DOHH2 (cell line): Measurements from ENCODE around the gene DZIP1.

Experiments used
- CTCF ChIP-seq: fragments of 200-600 bp; sonication (generic); IDR thresholded peaks from one replicate; pipeline ENCODE4 v1.5.1; 2014; ENCODE audit warnings: antibody characterized with exemption, mild to moderate bottlenecking, low read depth, low read length; ENCODE audit not compliant: poor library complexity, severe bottlenecking
- EZH2phosphoT487 ChIP-seq: fragments of 200-600 bp; sonication (generic); IDR thresholded peaks from 2 replicates; pipeline ENCODE4 v1.6.1; 2017; ENCODE audit warnings: borderline replicate concordance, mild to moderate bottlenecking, antibody characterized with exemption, low read length, moderate library complexity, mixed read lengths

GRCh38 chr13:95593462-95593861 is 51.0 kb downstream of the DZIP1 start:
- TF ChIP-seq CTCF (no peak), EZH2phosphoT487 (no peak)
